Subcutaneous adipose tissue (tissue), 4 donors: Measurements from ENCODE around the gene C1orf122. TPM values are rescaled to one million over a fixed set of nuclear protein-coding genes. Genes with fewer than 3 reads are reported as not detected.

Experiments
- total RNA-seq, 4 donors: library from RNA; depleted of rRNA; stranded (reverse); fragments of >200 nt; gene quantifications; one replicate each; pipeline ENCODE4 v1.1.0, GENCODE V29; 2016
- TF ChIP-seq, protein P1 (sequence below): fragments of 450-650 bp; IDR thresholded peaks from one replicate; pipeline ENCODE4 v1.5.1; 2016; ENCODE audit warnings: low read depth, mild to moderate bottlenecking, control low read depth, antibody characterized with exemption, moderate library complexity

C1orf122 gene
- total RNA-seq, 4 donors from 2014 or later, result 41.9 to 74.2 (median 57.9) TPM

DNA sequence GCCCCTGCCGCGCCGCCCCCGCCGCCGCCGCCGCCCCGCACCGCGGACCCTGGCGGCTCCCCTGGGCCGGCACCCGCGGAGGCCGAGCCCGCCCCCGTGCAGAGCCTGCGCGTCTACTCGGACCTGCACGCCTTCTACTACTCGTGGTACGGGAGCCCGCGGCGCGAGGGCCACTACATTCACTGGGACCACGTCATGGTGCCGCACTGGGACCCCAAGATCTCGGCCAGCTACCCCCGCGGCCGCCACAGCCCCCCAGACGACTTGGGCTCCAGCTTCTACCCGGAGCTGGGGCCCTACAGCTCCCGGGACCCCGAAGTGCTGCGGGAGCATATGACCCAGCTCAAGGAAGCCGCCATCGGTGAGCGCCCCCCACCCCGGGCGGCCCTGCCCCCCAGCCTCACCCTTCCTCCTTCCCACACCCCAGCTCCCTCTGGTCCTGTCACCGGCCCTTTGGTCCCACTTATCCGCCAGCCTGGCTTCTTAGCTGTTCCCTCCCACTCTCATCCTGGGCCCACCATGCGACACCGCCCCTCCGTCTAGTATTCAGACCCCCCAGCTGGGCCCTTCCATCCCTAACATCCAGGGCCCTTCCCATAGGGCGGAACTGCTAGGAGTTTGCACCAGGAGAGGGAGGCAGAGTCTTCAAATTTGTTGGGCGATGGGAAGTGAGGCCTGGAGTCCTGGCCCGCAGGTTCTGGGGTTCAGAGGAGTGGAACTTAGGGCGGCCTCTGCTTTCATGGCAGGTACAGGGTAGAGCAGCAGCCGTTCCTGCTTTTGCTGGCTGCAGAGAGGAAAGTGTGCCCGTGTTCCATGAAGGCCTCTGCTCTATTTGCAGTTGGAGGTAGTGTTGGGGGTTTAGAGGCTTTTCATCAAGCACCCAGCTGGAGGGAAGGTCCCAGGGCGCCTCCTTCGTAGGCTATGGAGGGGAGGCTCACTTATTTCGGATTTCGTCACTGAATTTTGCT is 12.9 kb upstream of the C1orf122 start:
- TF ChIP-seq, protein P1, sequence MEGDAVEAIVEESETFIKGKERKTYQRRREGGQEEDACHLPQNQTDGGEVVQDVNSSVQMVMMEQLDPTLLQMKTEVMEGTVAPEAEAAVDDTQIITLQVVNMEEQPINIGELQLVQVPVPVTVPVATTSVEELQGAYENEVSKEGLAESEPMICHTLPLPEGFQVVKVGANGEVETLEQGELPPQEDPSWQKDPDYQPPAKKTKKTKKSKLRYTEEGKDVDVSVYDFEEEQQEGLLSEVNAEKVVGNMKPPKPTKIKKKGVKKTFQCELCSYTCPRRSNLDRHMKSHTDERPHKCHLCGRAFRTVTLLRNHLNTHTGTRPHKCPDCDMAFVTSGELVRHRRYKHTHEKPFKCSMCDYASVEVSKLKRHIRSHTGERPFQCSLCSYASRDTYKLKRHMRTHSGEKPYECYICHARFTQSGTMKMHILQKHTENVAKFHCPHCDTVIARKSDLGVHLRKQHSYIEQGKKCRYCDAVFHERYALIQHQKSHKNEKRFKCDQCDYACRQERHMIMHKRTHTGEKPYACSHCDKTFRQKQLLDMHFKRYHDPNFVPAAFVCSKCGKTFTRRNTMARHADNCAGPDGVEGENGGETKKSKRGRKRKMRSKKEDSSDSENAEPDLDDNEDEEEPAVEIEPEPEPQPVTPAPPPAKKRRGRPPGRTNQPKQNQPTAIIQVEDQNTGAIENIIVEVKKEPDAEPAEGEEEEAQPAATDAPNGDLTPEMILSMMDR, result no peak

DNA sequence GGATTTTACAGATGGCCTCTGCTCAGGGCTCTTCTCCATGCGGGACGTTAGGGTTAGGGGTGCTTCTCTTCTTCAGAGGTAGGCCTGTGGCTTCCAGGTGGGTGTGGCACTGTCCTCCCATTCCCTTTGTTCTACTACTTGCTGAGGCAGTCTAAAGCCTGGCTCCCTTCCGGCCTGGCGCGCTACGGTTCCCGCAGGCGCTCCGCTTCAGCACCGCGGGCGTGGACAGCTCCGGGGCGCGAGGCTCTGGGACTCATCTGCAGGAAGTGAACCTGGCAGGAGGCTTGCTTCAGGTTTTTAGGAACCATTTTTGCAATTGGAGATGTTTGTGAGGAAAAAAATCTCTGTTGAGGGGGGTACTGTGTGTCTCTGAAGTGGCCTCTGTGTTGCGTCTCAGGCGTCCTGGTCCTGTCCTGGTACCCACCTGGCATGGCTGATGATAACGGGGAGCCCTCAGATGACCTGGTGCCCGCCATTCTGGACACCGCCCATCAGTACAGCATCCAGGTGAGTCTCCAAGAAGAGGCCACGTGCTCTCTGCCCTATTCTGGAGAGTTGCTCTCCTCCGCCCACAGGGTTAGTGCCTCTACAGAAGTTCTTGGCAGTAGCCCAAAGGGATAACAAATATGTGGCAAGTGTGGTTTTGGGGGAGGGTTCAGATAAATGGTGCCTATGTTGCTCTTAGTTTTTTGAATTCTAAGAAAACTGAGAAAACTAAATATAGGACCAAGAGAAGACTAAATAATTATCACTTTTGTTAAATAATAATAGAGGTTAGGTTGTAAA is 12.1 kb upstream of the C1orf122 start:
- TF ChIP-seq, protein P1, result no peak

DNA sequence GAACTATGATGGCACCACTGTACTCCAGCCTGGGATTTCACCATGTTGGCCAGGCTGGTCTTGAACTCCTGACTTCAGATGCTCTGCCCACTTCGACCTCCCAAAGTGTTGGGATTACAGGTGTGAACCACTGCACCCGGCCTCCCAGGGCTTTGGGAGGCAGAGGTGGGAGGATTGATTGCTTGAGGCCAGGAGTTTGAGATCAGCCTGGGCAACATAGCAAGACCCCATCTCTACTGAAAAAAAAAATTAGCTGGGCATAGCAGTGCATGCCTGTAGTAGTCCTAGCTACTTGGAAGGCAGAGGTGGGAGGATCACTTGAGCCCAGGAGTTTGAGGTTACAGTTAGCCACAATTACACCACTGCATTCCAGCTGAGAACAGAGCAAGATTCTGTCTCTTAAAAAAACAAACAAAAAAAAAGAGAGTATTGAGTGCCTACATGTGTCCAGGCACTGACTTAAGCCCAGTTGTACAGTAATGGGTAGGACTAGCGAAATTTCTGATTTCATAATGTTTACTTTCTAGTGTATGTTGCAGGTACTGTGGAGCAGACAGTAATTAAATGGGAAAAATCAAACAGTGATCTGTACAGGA is 9.7 kb upstream of the C1orf122 start:
- TF ChIP-seq, protein P1, result no peak

DNA sequence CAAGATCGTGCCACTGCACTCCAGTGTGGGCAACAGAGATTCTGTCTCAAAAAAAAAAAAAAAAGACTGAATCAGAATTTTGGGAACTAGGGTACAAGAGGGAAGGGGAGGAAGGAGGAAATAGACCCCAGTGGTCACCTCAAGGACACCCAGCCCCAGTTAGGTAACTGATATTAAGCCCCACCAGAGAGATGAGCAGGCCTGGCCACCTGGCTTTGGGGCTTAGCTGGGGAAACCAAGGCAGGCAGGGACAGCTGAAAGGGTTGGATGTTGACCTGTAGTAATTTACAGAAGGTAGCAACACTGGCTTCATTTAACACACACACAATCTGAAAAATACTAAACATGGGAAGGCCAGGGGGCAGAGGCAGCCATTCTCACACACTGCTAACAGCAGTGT is 5.2 kb upstream of the C1orf122 start:
- TF ChIP-seq, protein P1, result no peak

DNA sequence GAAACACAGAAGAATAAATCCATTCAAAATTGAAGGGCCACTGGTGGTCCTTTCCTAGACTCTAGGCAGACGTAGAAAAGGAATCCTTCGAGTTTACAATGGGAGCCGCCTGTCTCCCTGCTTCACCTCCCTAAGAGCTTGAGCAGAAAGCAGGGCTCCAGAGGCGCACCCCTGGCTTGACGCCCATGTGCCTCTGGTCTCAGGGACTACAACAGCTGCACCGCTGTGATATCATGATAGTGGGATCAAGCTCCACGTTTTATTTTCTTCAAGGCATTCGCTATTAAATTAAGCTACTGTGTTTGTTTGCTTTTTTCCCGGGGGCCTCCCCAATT is 403 bp upstream of the C1orf122 start:
- TF ChIP-seq, protein P1, result no peak

DNA sequence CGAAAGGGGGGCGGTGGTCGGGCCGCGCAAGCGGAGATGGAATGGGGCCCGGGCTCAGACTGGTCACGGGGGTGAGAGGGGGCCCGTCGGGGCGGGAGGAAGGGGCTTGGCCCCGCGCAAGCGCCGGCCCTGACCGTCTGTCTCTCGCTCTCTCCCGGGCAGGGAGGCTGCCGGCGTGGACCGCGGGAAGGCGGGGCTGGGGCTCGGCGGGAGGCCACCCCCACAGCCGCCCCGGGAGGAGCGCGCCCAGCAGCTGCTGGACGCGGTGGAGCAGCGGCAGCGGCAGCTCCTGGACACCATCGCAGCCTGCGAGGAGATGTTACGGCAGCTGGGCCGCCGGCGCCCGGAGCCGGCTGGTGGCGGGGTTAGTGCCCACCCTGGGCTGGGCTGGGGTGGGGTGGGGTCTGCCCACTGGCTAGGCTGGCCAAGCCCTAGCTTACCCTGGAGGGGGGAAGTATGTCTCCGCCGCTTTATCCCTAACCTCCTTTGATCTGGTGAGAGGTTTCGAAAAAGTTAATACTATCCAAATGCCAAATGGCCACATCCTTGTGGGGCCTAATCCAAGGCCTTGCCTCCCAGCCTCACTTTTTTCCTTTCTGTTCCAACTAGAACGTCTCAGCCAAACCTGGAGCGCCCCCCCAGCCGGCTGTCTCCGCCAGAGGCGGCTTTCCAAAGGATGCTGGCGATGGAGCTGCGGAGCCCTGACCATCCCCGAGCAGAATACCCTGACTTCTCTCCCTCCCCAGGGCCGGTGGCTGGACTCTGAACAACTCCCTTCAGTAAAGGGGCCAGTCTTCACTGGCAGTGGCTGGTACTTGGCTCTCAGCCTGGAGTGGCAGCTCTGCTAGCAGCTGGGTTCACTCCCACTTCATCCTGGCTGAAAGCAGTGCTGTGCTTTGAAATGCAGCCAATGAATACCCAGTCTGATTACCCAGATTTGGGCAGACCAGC is 1.1 kb downstream of the C1orf122 start:
- TF ChIP-seq, protein P1, result no peak
